Uterus (tissue), 2 donors: Measurements from ENCODE around the gene RARRES2.

Source experiments
- CTCF ChIP-seq, 4 experiments: fragments of 200-600 bp in 2 of 4; fragments of 450-650 bp in 2 of 4; sonication (generic) in 2 of 4; IDR thresholded peaks; one replicate each; pipeline ENCODE4 v1.5.1; 2016 to 2019; ENCODE audit warnings: antibody characterized with exemption in 4 of 4, mild to moderate bottlenecking in 2 of 4, moderate library complexity in 1 of 4
- POLR2A ChIP-seq, 2 donors: fragments of 450-650 bp; IDR thresholded peaks; one replicate each; pipeline ENCODE4 v1.6.1; 2016; ENCODE audit warnings: antibody characterized with exemption in 2 of 2, mild to moderate bottlenecking in 1 of 2, moderate library complexity in 1 of 2

- TF ChIP-seq POLR2A (IDR thresholded peaks at IDR 0.05), result no peak
- no peak for TF ChIP-seq CTCF (IDR thresholded peaks at IDR 0.05)
These were observed 11.9 kb downstream of the RARRES2 start for GRCh38 chr7:150329331-150330120.
